SK-N-SH treated with all-trans-retinoic acid at 6 μM for 48 hours (cell line): ENCODE data around the gene HACD4.
"Not testable (repeated sequence)": the region's sequence is repeated elsewhere in the genome, so short reads cannot be mapped to it uniquely, and the experiment has no call there.

Source experiments
- ATAC-seq: fragments of 200-7000 bp; cut with Tn5 transposase; 3 replicates; pipeline ENCODE4 v1.9.1; 2020; ENCODE audit warnings: mild to moderate bottlenecking, moderate library complexity
- CSDC2 ChIP-seq: fragments of 250-450 bp; sonication (Bioruptor Pico); IDR thresholded peaks from 2 replicates; pipeline ENCODE4 v1.5.0; 2020; ENCODE audit warnings: mild to moderate bottlenecking, moderate library complexity
- ESRRG ChIP-seq: fragments of 250-450 bp; sonication (Bioruptor Pico); IDR thresholded peaks from 2 replicates; pipeline ENCODE4 v1.6.1; 2021; ENCODE audit warnings: mild to moderate bottlenecking
- ISL1 ChIP-seq: fragments of 250-450 bp; sonication (Bioruptor Pico); IDR thresholded peaks from 2 replicates; pipeline ENCODE4 v2.1.2; 2022; ENCODE audit warnings: mild to moderate bottlenecking, moderate library complexity
- OSR1 ChIP-seq: fragments of 250-450 bp; sonication (Bioruptor Pico); IDR thresholded peaks from 2 replicates; pipeline ENCODE4 v1.8.0; 2022; ENCODE audit warnings: moderate library complexity, mild to moderate bottlenecking, inconsistent platforms
- PPARA ChIP-seq: fragments of 250-450 bp; sonication (Bioruptor Pico); IDR thresholded peaks from 2 replicates; pipeline ENCODE4 v1.5.0; 2020; ENCODE audit warnings: mild to moderate bottlenecking, borderline replicate concordance
- RARB ChIP-seq: fragments of 250-450 bp; sonication (Bioruptor Pico); IDR thresholded peaks from 2 replicates; pipeline ENCODE4 v1.8.0; 2021; ENCODE audit warnings: mild to moderate bottlenecking, moderate library complexity
- SNAI2 ChIP-seq: fragments of 250-450 bp; sonication (Bioruptor Pico); IDR thresholded peaks from 2 replicates; pipeline ENCODE4 v1.5.0; 2020; ENCODE audit warnings: mild to moderate bottlenecking, moderate library complexity
- TCF4 ChIP-seq: fragments of 250-450 bp; sonication (Bioruptor Pico); IDR thresholded peaks from 2 replicates; pipeline ENCODE4 v1.8.0; 2021; ENCODE audit warnings: mild to moderate bottlenecking, moderate library complexity, borderline replicate concordance
- ZFP30 ChIP-seq: fragments of 450-650 bp; formaldehyde crosslinking; IDR thresholded peaks from 2 replicates; pipeline ENCODE4 v1.5.0; 2022; ENCODE audit warnings: mild to moderate bottlenecking, moderate library complexity
- ZNF565 ChIP-seq: fragments of 450-650 bp; formaldehyde crosslinking; conservative IDR thresholded peaks from 2 replicates; pipeline ENCODE4 v1.5.0; 2020; ENCODE audit warnings: low read depth, mild to moderate bottlenecking, moderate library complexity
- ZNF8 ChIP-seq: fragments of 450-650 bp; formaldehyde crosslinking; IDR thresholded peaks from 2 replicates; pipeline ENCODE4 v1.5.0; 2020; ENCODE audit warnings: mild to moderate bottlenecking, moderate library complexity
- TF ChIP-seq, protein P1 (sequence below): fragments of 250-450 bp; sonication (Bioruptor Pico); IDR thresholded peaks from 2 replicates; pipeline ENCODE4 v1.5.0; 2020; ENCODE audit warnings: mild to moderate bottlenecking, moderate library complexity
- TF ChIP-seq, protein P2 (sequence below): fragments of 250-450 bp; sonication (Bioruptor Pico); IDR thresholded peaks from 2 replicates; pipeline ENCODE4 v1.8.0; 2020; ENCODE audit warnings: mild to moderate bottlenecking, moderate library complexity, borderline replicate concordance
- TF ChIP-seq, protein P3 (sequence below): fragments of 250-450 bp; sonication (Bioruptor Pico); IDR thresholded peaks from 2 replicates; pipeline ENCODE4 v1.5.1; 2021; ENCODE audit warnings: mild to moderate bottlenecking, moderate library complexity
- TF ChIP-seq, protein P4 (sequence below): fragments of 250-450 bp; sonication (Bioruptor Pico); IDR thresholded peaks from 2 replicates; pipeline ENCODE4 v1.5.1; 2020; ENCODE audit warnings: low read depth, mild to moderate bottlenecking, moderate library complexity

HACD4 gene

DNA sequence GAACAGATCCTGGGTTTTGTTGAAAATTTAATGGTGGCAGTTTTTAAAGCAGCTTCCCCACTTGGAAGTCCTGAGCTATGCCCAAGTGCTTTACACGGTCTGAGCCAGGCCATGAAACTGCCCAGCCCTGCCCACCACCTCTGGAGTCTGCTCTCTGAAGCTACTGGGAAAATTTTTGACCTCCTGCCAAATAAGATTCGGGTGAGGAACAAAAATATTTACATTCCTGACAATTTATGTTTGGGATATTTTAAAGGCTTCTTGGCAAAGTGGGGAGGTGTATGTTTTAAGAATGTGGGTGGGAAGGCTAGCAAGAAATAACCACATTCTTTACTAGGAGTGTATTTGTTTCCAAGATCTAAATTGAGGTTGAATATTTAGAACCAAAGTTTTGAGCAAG, 50.0 kb downstream of the HACD4 start (continued):
- TF ChIP-seq, protein P1, sequence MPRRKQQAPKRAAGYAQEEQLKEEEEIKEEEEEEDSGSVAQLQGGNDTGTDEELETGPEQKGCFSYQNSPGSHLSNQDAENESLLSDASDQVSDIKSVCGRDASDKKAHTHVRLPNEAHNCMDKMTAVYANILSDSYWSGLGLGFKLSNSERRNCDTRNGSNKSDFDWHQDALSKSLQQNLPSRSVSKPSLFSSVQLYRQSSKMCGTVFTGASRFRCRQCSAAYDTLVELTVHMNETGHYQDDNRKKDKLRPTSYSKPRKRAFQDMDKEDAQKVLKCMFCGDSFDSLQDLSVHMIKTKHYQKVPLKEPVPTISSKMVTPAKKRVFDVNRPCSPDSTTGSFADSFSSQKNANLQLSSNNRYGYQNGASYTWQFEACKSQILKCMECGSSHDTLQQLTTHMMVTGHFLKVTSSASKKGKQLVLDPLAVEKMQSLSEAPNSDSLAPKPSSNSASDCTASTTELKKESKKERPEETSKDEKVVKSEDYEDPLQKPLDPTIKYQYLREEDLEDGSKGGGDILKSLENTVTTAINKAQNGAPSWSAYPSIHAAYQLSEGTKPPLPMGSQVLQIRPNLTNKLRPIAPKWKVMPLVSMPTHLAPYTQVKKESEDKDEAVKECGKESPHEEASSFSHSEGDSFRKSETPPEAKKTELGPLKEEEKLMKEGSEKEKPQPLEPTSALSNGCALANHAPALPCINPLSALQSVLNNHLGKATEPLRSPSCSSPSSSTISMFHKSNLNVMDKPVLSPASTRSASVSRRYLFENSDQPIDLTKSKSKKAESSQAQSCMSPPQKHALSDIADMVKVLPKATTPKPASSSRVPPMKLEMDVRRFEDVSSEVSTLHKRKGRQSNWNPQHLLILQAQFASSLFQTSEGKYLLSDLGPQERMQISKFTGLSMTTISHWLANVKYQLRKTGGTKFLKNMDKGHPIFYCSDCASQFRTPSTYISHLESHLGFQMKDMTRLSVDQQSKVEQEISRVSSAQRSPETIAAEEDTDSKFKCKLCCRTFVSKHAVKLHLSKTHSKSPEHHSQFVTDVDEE (CRISPR knock-in tag): no peak
- TF ChIP-seq ZNF565 (CRISPR knock-in tag): no peak
- TF ChIP-seq ESRRG (CRISPR knock-in tag): no peak
- TF ChIP-seq, protein P2, sequence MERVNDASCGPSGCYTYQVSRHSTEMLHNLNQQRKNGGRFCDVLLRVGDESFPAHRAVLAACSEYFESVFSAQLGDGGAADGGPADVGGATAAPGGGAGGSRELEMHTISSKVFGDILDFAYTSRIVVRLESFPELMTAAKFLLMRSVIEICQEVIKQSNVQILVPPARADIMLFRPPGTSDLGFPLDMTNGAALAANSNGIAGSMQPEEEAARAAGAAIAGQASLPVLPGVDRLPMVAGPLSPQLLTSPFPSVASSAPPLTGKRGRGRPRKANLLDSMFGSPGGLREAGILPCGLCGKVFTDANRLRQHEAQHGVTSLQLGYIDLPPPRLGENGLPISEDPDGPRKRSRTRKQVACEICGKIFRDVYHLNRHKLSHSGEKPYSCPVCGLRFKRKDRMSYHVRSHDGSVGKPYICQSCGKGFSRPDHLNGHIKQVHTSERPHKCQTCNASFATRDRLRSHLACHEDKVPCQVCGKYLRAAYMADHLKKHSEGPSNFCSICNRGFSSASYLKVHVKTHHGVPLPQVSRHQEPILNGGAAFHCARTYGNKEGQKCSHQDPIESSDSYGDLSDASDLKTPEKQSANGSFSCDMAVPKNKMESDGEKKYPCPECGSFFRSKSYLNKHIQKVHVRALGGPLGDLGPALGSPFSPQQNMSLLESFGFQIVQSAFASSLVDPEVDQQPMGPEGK: no peak
- TF ChIP-seq ZNF8 (CRISPR knock-in tag): no peak

DNA sequence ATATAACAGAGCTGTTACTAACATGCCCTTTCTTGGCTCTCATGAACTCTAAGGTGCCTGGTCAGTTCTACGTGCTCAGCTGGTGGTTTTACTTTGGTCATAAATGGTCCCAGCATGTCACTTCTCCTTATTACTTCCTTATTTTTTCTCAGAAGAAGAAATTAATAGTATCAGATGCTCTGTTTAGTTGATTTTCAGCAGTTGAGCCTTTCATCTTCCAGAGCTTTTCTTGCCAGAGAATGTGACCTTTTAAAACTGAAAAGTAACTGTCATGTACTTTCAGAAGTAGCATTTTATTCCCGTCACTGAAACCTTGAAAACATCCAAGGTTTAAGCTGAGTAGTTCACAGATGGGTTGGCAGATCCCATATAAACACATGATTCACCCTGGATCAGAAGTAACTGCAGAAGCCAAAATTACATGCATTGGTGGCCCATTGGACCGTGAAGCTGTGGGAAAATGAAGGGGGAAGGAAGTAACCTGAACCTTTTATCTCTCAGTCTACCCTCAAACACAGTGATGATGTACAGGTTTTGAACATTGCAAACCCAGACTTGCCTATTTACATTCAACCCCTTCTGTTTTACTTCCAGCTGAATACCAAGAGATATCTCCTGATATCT, 50.5 kb downstream of the HACD4 start:
- peak; percentile 55 for ATAC-seq
- TF ChIP-seq SNAI2 (CRISPR knock-in tag): no peak
- TF ChIP-seq PPARA (CRISPR knock-in tag): no peak
- no peak for TF ChIP-seq OSR1
- TF ChIP-seq ISL1 (CRISPR knock-in tag): no peak
- TF ChIP-seq, protein P2: no peak
- TF ChIP-seq, all 23 proteins: peak for 0

DNA sequence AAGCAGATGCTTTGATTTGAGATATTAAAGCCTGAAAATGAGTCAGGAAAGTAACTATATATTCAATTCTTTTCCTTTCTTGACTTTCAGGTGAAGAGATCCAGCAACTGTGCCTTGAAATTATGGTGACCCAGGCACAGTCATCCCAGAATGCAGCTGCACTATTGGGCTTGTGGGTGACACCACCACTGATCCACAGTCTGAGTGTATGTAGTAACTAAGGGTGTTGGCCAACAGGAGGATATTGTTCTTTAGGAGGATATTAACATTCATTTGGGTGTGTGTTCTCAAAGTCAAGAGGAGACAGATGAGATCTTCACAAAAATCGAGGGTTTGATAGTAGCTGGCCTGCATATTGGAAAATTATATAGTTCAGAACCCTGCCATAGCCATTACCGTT, 53.2 kb downstream of the HACD4 start:
- no peak for ATAC-seq
- TF ChIP-seq, protein P3, sequence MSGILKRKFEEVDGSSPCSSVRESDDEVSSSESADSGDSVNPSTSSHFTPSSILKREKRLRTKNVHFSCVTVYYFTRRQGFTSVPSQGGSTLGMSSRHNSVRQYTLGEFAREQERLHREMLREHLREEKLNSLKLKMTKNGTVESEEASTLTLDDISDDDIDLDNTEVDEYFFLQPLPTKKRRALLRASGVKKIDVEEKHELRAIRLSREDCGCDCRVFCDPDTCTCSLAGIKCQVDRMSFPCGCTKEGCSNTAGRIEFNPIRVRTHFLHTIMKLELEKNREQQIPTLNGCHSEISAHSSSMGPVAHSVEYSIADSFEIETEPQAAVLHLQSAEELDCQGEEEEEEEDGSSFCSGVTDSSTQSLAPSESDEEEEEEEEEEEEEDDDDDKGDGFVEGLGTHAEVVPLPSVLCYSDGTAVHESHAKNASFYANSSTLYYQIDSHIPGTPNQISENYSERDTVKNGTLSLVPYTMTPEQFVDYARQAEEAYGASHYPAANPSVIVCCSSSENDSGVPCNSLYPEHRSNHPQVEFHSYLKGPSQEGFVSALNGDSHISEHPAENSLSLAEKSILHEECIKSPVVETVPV: no peak
- TF ChIP-seq, protein P4, sequence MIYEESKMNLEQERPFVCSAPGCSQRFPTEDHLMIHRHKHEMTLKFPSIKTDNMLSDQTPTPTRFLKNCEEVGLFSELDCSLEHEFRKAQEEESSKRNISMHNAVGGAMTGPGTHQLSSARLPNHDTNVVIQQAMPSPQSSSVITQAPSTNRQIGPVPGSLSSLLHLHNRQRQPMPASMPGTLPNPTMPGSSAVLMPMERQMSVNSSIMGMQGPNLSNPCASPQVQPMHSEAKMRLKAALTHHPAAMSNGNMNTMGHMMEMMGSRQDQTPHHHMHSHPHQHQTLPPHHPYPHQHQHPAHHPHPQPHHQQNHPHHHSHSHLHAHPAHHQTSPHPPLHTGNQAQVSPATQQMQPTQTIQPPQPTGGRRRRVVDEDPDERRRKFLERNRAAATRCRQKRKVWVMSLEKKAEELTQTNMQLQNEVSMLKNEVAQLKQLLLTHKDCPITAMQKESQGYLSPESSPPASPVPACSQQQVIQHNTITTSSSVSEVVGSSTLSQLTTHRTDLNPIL: no peak
- TF ChIP-seq SNAI2 (CRISPR knock-in tag) (no peak), CSDC2 (CRISPR knock-in tag) (no peak), OSR1 (no peak), TCF4 (no peak), RARB (CRISPR knock-in tag) (no peak), ZFP30 (CRISPR knock-in tag) (no peak)
- TF ChIP-seq, protein P2: no peak

DNA sequence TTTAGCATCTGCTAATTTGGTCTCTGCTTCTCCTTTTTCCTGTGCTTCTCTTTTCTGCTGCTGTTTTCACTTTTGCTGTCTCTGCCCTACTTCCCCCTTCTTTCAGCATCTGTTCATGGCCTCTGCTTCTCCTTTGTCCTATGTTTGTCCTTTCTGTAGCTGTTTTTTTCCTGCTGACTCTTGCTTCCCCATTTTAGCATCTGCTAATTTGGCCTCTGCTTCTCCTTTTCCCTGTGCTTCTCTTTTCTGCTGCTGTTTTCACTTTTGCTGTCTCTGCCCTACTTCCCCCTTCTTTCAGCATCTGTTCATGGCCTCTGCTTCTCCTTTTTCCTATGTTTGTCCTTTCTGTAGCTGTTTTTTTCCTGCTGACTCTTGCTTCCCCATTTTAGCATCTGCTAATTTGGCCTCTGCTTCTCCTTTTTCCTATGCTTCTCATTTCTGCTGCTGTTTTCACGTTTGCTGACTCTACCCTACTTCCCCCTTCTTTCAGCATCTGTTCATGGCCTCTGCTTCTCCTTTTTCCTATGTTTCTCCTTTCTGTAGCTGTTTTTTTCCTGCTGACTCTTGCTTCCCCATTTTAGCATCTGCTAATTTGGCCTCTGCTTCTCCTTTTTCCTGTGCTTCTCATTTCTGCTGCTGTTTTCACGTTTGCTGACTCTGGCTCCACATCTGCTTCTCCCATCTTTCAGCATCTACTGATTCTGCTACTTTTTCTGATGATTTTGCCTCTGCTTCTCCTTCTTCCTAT, 57.1 kb downstream of the HACD4 start:
- ATAC-seq: not testable (repeated sequence)

DNA sequence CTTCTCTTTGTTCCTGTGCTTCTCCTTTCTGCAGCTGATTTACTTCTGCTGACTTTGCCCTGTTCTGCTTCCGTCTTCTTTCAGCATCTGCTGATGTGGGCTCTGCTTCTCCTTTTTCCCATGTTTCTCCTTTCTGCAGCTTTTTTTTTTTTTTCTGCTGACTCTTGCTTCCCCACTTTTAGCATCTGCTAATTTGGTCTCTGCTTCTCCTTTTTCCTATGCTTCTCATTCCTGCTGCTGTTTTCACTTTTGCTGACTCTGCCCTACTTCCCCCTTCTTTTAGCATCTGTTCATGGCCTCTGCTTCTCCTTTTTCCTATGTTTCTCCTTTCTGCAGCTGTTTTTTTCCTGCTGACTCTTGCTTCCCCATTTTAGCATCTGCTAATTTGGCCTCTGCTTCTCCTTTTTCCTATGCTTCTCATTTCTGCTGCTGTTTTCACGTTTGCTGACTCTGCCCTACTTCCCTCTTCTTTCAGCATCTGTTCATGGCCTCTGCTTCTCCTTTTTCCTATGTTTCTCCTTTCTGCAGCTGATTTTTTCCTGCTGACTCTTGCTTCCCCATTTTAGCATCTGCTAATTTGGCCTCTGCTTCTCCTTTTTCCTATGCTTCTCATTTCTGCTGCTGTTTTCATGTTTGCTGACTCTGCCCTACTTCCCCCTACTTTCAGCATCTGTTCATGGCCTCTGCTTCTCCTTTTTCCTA, 58.0 kb downstream of the HACD4 start:
- ATAC-seq: not testable (repeated sequence)
